Loucy (cell line): ENCODE measurements around the gene GNB5.

ENCODE experiments used
- CTCF ChIP-seq: fragments of 200-600 bp; sonication (generic); conservative IDR thresholded peaks from 2 replicates; pipeline ENCODE4 v1.5.1; 2014; ENCODE audit warnings: mild to moderate bottlenecking, antibody characterized with exemption, low read length
- EZH2phosphoT487 ChIP-seq: fragments of 200-600 bp; IDR thresholded peaks from 2 replicates; pipeline ENCODE4 v1.6.1; 2018; ENCODE audit warnings: antibody characterized with exemption, mild to moderate bottlenecking, moderate library complexity, borderline replicate concordance

GRCh38 chr15:52144656-52145178 is 46.5 kb downstream of the GNB5 start:
- TF ChIP-seq CTCF (no peak), EZH2phosphoT487 (no peak)
